NB4 (cell line): ENCODE results near the gene ZBTB7C.

ENCODE experiments used
- DNase-seq: peaks from one replicate; pipeline ENCODE4 v3.0.0; 2010; ENCODE audit warnings: low read depth
- H3K4me3 ChIP-seq: one replicate; pipeline ENCODE4 v1.5.1; 2011; ENCODE audit warnings: mild to moderate bottlenecking, low read depth, low read length, moderate library complexity
- MYC ChIP-seq: IDR thresholded peaks from 2 replicates; pipeline ENCODE4 v1.6.1; 2011; ENCODE audit warnings: low read depth, low read length
- POLR2A ChIP-seq: IDR thresholded peaks from 2 replicates; pipeline ENCODE4 v1.6.1; 2011; ENCODE audit warnings: mild to moderate bottlenecking; ENCODE audit not compliant: insufficient read length; ENCODE audit errors: extremely low read depth
- TF ChIP-seq, protein P1 (sequence below): IDR thresholded peaks from 2 replicates; pipeline ENCODE4 v1.6.1; 2011; ENCODE audit warnings: low read depth, low read length
- TF ChIP-seq, protein P2 (sequence below): IDR thresholded peaks from one replicate; pipeline ENCODE4 v1.5.1; 2012; ENCODE audit warnings: low read depth, low read length

Gene ZBTB7C

DNA sequence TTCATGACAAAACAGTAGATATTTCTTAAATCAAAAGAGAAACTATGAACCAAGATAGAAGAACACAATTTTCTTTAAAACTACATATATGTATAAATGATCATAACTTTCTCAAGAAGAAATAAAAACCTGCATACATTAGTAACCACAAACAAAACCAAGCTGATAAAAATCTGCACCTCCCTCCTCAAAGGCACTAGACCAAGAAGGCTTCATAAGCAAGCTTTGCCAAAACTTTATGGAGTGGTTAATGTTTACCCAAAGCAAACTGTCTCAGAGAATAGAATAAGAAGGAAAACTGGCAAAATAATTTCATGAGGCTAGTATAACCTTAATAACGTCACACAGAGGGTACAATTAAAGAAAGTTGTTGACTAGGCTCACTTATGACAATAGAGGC lies 138.3 kb downstream of the ZBTB7C start:
- TF ChIP-seq MYC (no peak), POLR2A (no peak)
- TF ChIP-seq, protein P1, sequence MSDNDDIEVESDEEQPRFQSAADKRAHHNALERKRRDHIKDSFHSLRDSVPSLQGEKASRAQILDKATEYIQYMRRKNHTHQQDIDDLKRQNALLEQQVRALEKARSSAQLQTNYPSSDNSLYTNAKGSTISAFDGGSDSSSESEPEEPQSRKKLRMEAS: no peak
- TF ChIP-seq, protein P2, sequence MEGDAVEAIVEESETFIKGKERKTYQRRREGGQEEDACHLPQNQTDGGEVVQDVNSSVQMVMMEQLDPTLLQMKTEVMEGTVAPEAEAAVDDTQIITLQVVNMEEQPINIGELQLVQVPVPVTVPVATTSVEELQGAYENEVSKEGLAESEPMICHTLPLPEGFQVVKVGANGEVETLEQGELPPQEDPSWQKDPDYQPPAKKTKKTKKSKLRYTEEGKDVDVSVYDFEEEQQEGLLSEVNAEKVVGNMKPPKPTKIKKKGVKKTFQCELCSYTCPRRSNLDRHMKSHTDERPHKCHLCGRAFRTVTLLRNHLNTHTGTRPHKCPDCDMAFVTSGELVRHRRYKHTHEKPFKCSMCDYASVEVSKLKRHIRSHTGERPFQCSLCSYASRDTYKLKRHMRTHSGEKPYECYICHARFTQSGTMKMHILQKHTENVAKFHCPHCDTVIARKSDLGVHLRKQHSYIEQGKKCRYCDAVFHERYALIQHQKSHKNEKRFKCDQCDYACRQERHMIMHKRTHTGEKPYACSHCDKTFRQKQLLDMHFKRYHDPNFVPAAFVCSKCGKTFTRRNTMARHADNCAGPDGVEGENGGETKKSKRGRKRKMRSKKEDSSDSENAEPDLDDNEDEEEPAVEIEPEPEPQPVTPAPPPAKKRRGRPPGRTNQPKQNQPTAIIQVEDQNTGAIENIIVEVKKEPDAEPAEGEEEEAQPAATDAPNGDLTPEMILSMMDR: no peak

DNA sequence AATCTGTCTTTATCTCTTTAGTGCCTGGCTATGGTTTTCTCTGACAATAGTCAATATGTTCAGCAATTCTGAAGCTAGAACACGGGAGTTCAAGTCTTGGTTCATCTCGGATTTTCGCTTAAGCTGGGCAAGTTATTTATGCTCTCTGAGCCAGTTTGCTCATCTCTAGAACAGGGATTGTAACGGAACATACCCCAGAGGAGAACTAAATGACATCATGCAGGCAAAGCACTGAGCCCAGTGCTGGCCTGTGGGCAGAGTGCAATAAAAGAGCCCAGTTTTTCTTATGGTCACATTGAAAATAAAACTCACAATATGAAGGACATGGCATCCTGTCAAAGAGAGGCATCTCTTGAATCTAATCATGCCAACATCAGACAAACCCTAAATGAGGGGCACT lies 143.9 kb downstream of the ZBTB7C start:
- TF ChIP-seq, protein P2: no peak
- TF ChIP-seq POLR2A: no peak
- no peak for TF ChIP-seq MYC
- H3K4me3 ChIP-seq: no peak overlapping the region
- no peak for DNase-seq

More for the DNA sequence above, 138.3 kb downstream of the ZBTB7C start:
- DNase-seq: no peak
- no peak overlapping the region for H3K4me3 ChIP-seq

- no peak overlapping the region for H3K4me3 ChIP-seq
- TF ChIP-seq, protein P1: no peak
- TF ChIP-seq POLR2A (no peak), MYC (no peak)
- TF ChIP-seq, protein P2: no peak
- DNase-seq: no peak
Measured at GRCh38 chr18:48263914-48264902, 145.0 kb downstream of the ZBTB7C start.

DNA sequence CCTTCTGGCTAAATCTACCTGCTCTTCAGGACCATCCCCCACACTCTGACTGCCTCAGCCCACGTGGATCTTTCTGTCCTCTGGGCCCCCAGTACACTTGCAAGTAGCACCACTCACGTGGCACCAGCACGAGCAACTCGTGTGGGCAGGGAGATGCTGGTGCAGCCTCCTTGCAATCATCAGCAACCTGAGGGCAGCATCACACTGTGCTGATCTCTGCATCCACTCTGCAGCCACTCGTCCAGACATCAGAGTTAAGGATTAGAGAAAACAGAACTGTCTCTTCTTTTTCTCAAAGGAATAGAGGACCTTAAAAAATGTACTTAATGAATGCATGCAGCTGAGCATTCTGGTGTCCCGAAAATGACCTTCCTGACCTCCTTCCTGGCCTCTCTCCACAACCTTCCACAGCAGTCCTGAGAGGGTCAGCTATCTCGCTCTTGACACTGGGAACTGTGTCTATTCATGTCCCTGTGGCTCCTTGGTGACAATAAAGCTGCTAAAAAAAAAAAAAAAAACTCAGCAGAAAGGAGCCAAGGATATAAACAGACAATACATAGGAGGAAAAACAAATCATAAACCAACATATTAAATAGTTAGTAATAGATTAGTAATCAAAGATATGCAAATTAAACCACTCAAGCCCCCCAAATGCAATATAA lies 145.9 kb downstream of the ZBTB7C start:
- no peak overlapping the region for H3K4me3 ChIP-seq
- DNase-seq: no peak
- TF ChIP-seq, protein P2: no peak
- TF ChIP-seq POLR2A: no peak
- TF ChIP-seq, protein P1: no peak
- TF ChIP-seq MYC: no peak

DNA sequence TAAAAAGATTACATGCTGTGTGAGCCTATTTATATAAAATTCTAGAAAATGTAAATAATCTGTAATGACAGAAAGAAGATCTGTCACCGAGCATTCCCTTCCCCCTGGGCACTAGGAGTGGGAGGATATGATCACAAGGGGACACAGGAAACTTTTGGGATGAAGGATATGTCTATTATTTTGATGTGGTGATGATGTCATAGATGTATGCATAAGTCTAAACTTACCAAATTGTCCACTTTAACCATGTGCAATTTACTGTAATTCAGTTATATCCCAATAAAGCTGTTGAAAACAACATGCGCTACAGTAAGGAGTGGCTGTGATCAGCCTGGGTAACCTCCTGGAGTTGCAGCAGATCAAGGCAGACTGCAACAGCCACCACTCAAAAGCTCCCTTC lies 148.9 kb downstream of the ZBTB7C start:
- no peak overlapping the region for H3K4me3 ChIP-seq
- no peak for DNase-seq
- TF ChIP-seq, protein P2: no peak
- TF ChIP-seq, protein P1: no peak
- TF ChIP-seq POLR2A (no peak), MYC (no peak)

DNA sequence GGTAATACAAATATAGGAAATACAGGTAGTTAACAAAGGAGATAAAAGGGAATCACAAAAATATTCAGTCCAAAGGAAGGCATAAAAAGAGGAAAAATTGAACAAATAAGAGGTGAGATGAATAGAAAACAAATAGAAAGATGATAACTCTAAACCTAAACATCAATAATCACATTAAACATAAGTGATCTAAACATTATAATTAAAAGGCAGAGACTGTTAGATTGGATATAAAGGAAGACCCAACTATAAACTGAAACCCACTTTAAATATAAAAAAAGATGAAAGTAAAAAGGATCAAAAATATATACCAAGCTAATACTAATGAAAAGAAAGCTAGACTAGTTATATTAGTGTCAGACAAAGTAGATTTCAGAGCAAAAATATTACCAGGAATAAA lies 152.3 kb downstream of the ZBTB7C start:
- no peak overlapping the region for H3K4me3 ChIP-seq
- DNase-seq: no peak
- no peak for TF ChIP-seq POLR2A
- no peak for TF ChIP-seq MYC
- TF ChIP-seq, protein P2: no peak
- TF ChIP-seq, protein P1: no peak
